Measurements from ENCODE around the gene ZNRD2. TPM values are rescaled to one million over a fixed set of nuclear protein-coding genes. Genes with fewer than 3 reads are reported as not detected.

ZNRD2 gene
- total RNA-seq, 1 experiment from 2014 or later, result 126 TPM

GRCh38 chr11:65593518-65594414 is 23.5 kb downstream of the ZNRD2 start:
- Histone ChIP-seq H3K79me2 (ENCODE audit: low read length) (no peaks in the 10 kb centered on the region), H2AFZ (ENCODE audit: low read length) (no peak overlapping the region), H4K20me1 (ENCODE audit: low read length) (no peaks in the 10 kb centered on the region), H3K4me2 (ENCODE audit: low read length) (no peak overlapping the region), H3K4me1 (ENCODE audit: insufficient read depth, low read length) (no peaks in the 10 kb centered on the region), H3K9me3 (ENCODE audit: low read length) (no peaks in the 10 kb centered on the region), H3F3A (ENCODE audit: low read length, unreplicated experiment) (no peaks in the 10 kb centered on the region), H3K27ac (ENCODE audit: low read length) (no peak overlapping the region), H3K27me3 (ENCODE audit: low read length) (no peaks in the 10 kb centered on the region), H3K36me3 (ENCODE audit: low read depth, low read length) (peaks cover 10% of the 10 kb centered on the region; the same call in 1 of the 2 replicates), H3K4me3 (ENCODE audit: low read length) (no peak overlapping the region), H3K9me2 (replicated peaks; ENCODE audit: low read length) (no peaks in the 10 kb centered on the region), H3K9ac (ENCODE audit: low read length) (no peak overlapping the region)
- BruUV-seq (replicated peaks), result no TSS peak
- CTCF ChIA-PET, result interaction anchor here (0.7 to 1.0 kb wide), 3 partner anchors 17 to 52 kb away, joined by 3 to 4 read pairs (median 3); partner anchors contain the start of gene PCNX3
- ATAC-seq (peak; percentile 46), DNase-seq (peak; percentile 39)
- TF ChIP-seq CTCF (conservative IDR thresholded peaks at IDR 0.05; ENCODE audit: low read depth, low read length) (peak; percentile 91), EZH2phosphoT487 (IDR thresholded peaks at IDR 0.05; ENCODE audit: borderline replicate concordance, low read length) (no peak)
- intact Hi-C loops (cut with micrococcal nuclease), result no loop called here
- POLR2A ChIA-PET (ENCODE audit: unreplicated experiment), result interaction anchor here (1.0 kb wide), 1 partner anchor 21 kb away, joined by 5 read pairs; the partner anchor contains the start of gene PCNX3

GRCh38 chr11:65595131-65595530 is 24.9 kb downstream of the ZNRD2 start:
- POLR2A ChIA-PET (ENCODE audit: unreplicated experiment), result interaction anchor here (0.5 kb wide), 1 partner anchor 68 kb away, joined by 3 read pairs; the partner anchor contains the start of gene RELA

More at GRCh38 chr11:65595131-65595530, 24.9 kb downstream of the ZNRD2 start:
- no peak overlapping the region for H3K27ac ChIP-seq (ENCODE audit: low read length)
- TF ChIP-seq CTCF (conservative IDR thresholded peaks at IDR 0.05; ENCODE audit: low read depth, low read length) (no peak), EZH2phosphoT487 (IDR thresholded peaks at IDR 0.05; ENCODE audit: borderline replicate concordance, low read length) (no peak), EZH2 (IDR thresholded peaks at IDR 0.05; ENCODE audit: low read length, unreplicated experiment) (no peak)
- no peaks in the 10 kb centered on the region for H3K27me3 ChIP-seq (ENCODE audit: low read length)
- H3F3A ChIP-seq (ENCODE audit: low read length, unreplicated experiment), result no peaks in the 10 kb centered on the region
- no peaks in the 10 kb centered on the region for H3K4me1 ChIP-seq (ENCODE audit: insufficient read depth, low read length)
- no peak for DNase-seq
- no peaks in the 10 kb centered on the region for H3K9me2 ChIP-seq (replicated peaks; ENCODE audit: low read length)
- no peaks in the 10 kb centered on the region for H4K20me1 ChIP-seq (ENCODE audit: low read length)
- no peaks in the 10 kb centered on the region for H3K9me3 ChIP-seq (ENCODE audit: low read length)
- intact Hi-C loops (cut with micrococcal nuclease), result no loop called here
- H3K9ac ChIP-seq (ENCODE audit: low read length), result no peak overlapping the region
- no peak overlapping the region for H3K4me2 ChIP-seq (ENCODE audit: low read length)
- H2AFZ ChIP-seq (ENCODE audit: low read length), result no peak overlapping the region
- CTCF ChIA-PET, result interaction anchor here (1.1 kb wide), 2 partner anchors 18 to 55 kb away, joined by 4 to 5 read pairs; no protein-coding TSS in a partner anchor
- no TSS peak for BruUV-seq (replicated peaks)
- no peak overlapping the region for H3K4me3 ChIP-seq (ENCODE audit: low read length)
- no peaks in the 10 kb centered on the region for H3K79me2 ChIP-seq (ENCODE audit: low read length)
- H3K36me3 ChIP-seq (ENCODE audit: low read depth, low read length), result peaks cover 12% of the 10 kb centered on the region; the same call in 1 of the 2 replicates
- no peak for ATAC-seq
